DOHH2 (cell line): Measurements from ENCODE around the gene MTRF1.

Experiments used
- H3F3A ChIP-seq: fragments of 200-600 bp; sonication (generic), shearing (Covaris generic); 2 replicates; pipeline ENCODE4 v1.6.0; 2016; ENCODE audit warnings: antibody characterized with exemption, mild to moderate bottlenecking; ENCODE audit not compliant: control insufficient read depth, insufficient read depth
- H3K27ac ChIP-seq: fragments of 200-600 bp; sonication (generic); 2 replicates; pipeline ENCODE4 v1.5.1; 2014; ENCODE audit warnings: low read depth, mild to moderate bottlenecking, low read length, moderate library complexity
- H3K27me3 ChIP-seq: fragments of 200-600 bp; sonication (generic); 2 replicates; pipeline ENCODE4 v1.6.1; 2014; ENCODE audit warnings: mild to moderate bottlenecking, low read length, mixed read lengths; ENCODE audit not compliant: control insufficient read depth
- H3K36me3 ChIP-seq: fragments of 200-600 bp; sonication (generic); 2 replicates; pipeline ENCODE4 v1.6.1; 2014; ENCODE audit warnings: mild to moderate bottlenecking, low read length, moderate library complexity, mixed read lengths; ENCODE audit not compliant: control insufficient read depth
- H3K4me1 ChIP-seq: fragments of 200-600 bp; sonication (generic); 2 replicates; pipeline ENCODE4 v1.6.1; 2014; ENCODE audit warnings: mild to moderate bottlenecking, low read length, mixed read lengths; ENCODE audit not compliant: control insufficient read depth
- H3K4me2 ChIP-seq: fragments of 200-600 bp; sonication (generic); 2 replicates; pipeline ENCODE4 v1.6.0; 2014; ENCODE audit warnings: mild to moderate bottlenecking, low read length, moderate library complexity
- H3K4me3 ChIP-seq: fragments of 200-600 bp; sonication (generic); 2 replicates; pipeline ENCODE4 v1.5.1; 2014; ENCODE audit warnings: mild to moderate bottlenecking, low read length, mixed read lengths
- H3K79me2 ChIP-seq: fragments of 200-600 bp; sonication (generic); 2 replicates; pipeline ENCODE4 v1.6.1; 2014; ENCODE audit warnings: mild to moderate bottlenecking, low read length, mixed read lengths; ENCODE audit not compliant: control insufficient read depth
- H3K9me2 ChIP-seq: fragments of 200-600 bp; sonication (generic); replicated peaks from 2 replicates; pipeline ENCODE4 v1.6.1; 2014; ENCODE audit warnings: mild to moderate bottlenecking, low read length, mixed read lengths; ENCODE audit not compliant: control insufficient read depth
- H3K9me3 ChIP-seq: fragments of 200-600 bp; sonication (generic); 2 replicates; pipeline ENCODE4 v1.6.1; 2014; ENCODE audit warnings: antibody characterized with exemption, low read length, mixed read lengths; ENCODE audit not compliant: control insufficient read depth, insufficient read depth
- H4K20me1 ChIP-seq: fragments of 200-600 bp; sonication (generic); 2 replicates; pipeline ENCODE4 v1.6.0; 2014; ENCODE audit warnings: low read depth, mild to moderate bottlenecking, antibody characterized with exemption, low read length, moderate library complexity; ENCODE audit not compliant: control insufficient read depth, insufficient read depth
- CTCF ChIP-seq: fragments of 200-600 bp; sonication (generic); IDR thresholded peaks from one replicate; pipeline ENCODE4 v1.5.1; 2014; ENCODE audit warnings: antibody characterized with exemption, mild to moderate bottlenecking, low read depth, low read length; ENCODE audit not compliant: poor library complexity, severe bottlenecking
- EZH2phosphoT487 ChIP-seq: fragments of 200-600 bp; sonication (generic); IDR thresholded peaks from 2 replicates; pipeline ENCODE4 v1.6.1; 2017; ENCODE audit warnings: borderline replicate concordance, mild to moderate bottlenecking, antibody characterized with exemption, low read length, moderate library complexity, mixed read lengths

MTRF1 gene

GRCh38 chr13:41294914-41295313 lies 31.5 kb upstream of the MTRF1 start:
- Histone ChIP-seq H3K9me3 (no peaks in the 10 kb centered on the region), H3K27me3 (no peaks in the 10 kb centered on the region), H4K20me1 (no peaks in the 10 kb centered on the region), H3F3A (no peaks in the 10 kb centered on the region), H3K4me1 (no peaks in the 10 kb centered on the region), H3K36me3 (no peaks in the 10 kb centered on the region), H3K79me2 (no peaks in the 10 kb centered on the region), H3K4me3 (no peak overlapping the region), H3K9me2 (no peaks in the 10 kb centered on the region), H3K4me2 (no peak overlapping the region), H3K27ac (no peak overlapping the region)
- TF ChIP-seq CTCF (no peak), EZH2phosphoT487 (no peak)

- H3K27ac ChIP-seq: no peak overlapping the region
- no peaks in the 10 kb centered on the region for H3F3A ChIP-seq
- no peaks in the 10 kb centered on the region for H3K9me2 ChIP-seq
- H3K36me3 ChIP-seq: no peaks in the 10 kb centered on the region
- H3K9me3 ChIP-seq: no peaks in the 10 kb centered on the region
- H3K79me2 ChIP-seq: no peaks in the 10 kb centered on the region
- H3K4me3 ChIP-seq: no peak overlapping the region
- no peaks in the 10 kb centered on the region for H3K27me3 ChIP-seq
- no peaks in the 10 kb centered on the region for H3K4me1 ChIP-seq
- TF ChIP-seq EZH2phosphoT487: no peak
- H4K20me1 ChIP-seq: no peaks in the 10 kb centered on the region
- H3K4me2 ChIP-seq: no peak overlapping the region
These were observed 29.9 kb upstream of the MTRF1 start for GRCh38 chr13:41293272-41293671.

GRCh38 chr13:41291246-41291645 lies 27.9 kb upstream of the MTRF1 start:
- TF ChIP-seq CTCF (no peak), EZH2phosphoT487 (no peak)
- no peaks in the 10 kb centered on the region for H3K9me2 ChIP-seq
- H3K4me3 ChIP-seq: no peak overlapping the region
- no peaks in the 10 kb centered on the region for H4K20me1 ChIP-seq
- no peaks in the 10 kb centered on the region for H3K79me2 ChIP-seq
- H3F3A ChIP-seq: no peaks in the 10 kb centered on the region
- no peaks in the 10 kb centered on the region for H3K27me3 ChIP-seq
- no peak overlapping the region for H3K4me2 ChIP-seq
- no peaks in the 10 kb centered on the region for H3K36me3 ChIP-seq
- H3K9me3 ChIP-seq: no peaks in the 10 kb centered on the region
- H3K27ac ChIP-seq: no peak overlapping the region
- H3K4me1 ChIP-seq: no peaks in the 10 kb centered on the region

- no peaks in the 10 kb centered on the region for H3K79me2 ChIP-seq
- H3K36me3 ChIP-seq: no peaks in the 10 kb centered on the region
- no peaks in the 10 kb centered on the region for H3F3A ChIP-seq
- H4K20me1 ChIP-seq: no peaks in the 10 kb centered on the region
- no peak overlapping the region for H3K4me3 ChIP-seq
- H3K4me2 ChIP-seq: no peak overlapping the region
- no peaks in the 10 kb centered on the region for H3K27me3 ChIP-seq
- H3K9me2 ChIP-seq: no peaks in the 10 kb centered on the region
- H3K9me3 ChIP-seq: no peaks in the 10 kb centered on the region
- H3K4me1 ChIP-seq: no peaks in the 10 kb centered on the region
- H3K27ac ChIP-seq: no peak overlapping the region
- TF ChIP-seq EZH2phosphoT487: no peak
- TF ChIP-seq CTCF: no peak
These were observed 26.1 kb upstream of the MTRF1 start for GRCh38 chr13:41289463-41289881.
